CD14-positive monocyte (primary cell): Measurements from ENCODE around the gene IL15RA. TPM values are rescaled to one million over a fixed set of nuclear protein-coding genes. Genes with fewer than 3 reads are reported as not detected.

Experiments used
- DNase-seq, 3 donors: peaks; one replicate each; pipeline ENCODE4 v3.0.0-alpha.2; 2011 to 2022
- H2AFZ ChIP-seq: 2 replicates; pipeline ENCODE4 v1.6.0; 2012; ENCODE audit warnings: mild to moderate bottlenecking, low read depth, low read length, inconsistent platforms; ENCODE audit not compliant: insufficient read depth, poor library complexity, severe bottlenecking
- H3K27ac ChIP-seq, 2 donors: 1 replicate in 1 of 2; 2 replicates in 1 of 2; pipeline ENCODE4 v1.5.1; 2012 to 2013; ENCODE audit warnings: low read length in 2 of 2, control low read depth in 1 of 2, inconsistent platforms in 1 of 2, low read depth in 1 of 2, mild to moderate bottlenecking in 1 of 2
- H3K27me3 ChIP-seq, 2 donors: one replicate each; pipeline versions ENCODE4 v1.6.0 to v1.6.1; 2011 to 2013; ENCODE audit warnings: low read length in 2 of 2; ENCODE audit not compliant: control insufficient read depth in 2 of 2, insufficient read depth in 2 of 2
- H3K36me3 ChIP-seq, 2 donors: replicated peaks in 1 of 2; 1 replicate in 1 of 2; 2 replicates in 1 of 2; pipeline versions ENCODE4 v1.5.1 to v1.6.1; 2012 to 2013; ENCODE audit warnings: low read length in 2 of 2, control low read depth in 1 of 2, inconsistent platforms in 1 of 2, mild to moderate bottlenecking in 1 of 2; ENCODE audit not compliant: insufficient read depth in 2 of 2, control insufficient read depth in 1 of 2
- H3K4me1 ChIP-seq, 2 donors: 1 replicate in 1 of 2; 2 replicates in 1 of 2; pipeline versions ENCODE4 v1.5.1 to v1.6.1; 2012 to 2013; ENCODE audit warnings: low read length in 2 of 2, control low read depth in 1 of 2, inconsistent platforms in 1 of 2, mild to moderate bottlenecking in 1 of 2, moderate library complexity in 1 of 2; ENCODE audit not compliant: insufficient read depth in 2 of 2, control insufficient read depth in 1 of 2
- H3K4me2 ChIP-seq: replicated peaks from 2 replicates; pipeline ENCODE3; 2012; ENCODE audit warnings: low read length, moderate library complexity, mild to moderate bottlenecking; ENCODE audit not compliant: poor library complexity, severe bottlenecking; ENCODE audit errors: extremely low read depth
- H3K4me3 ChIP-seq, 3 experiments: fragments of 200-600 bp in 1 of 3; sonication (generic) in 1 of 3; replicated peaks in 1 of 3; 1 replicate in 2 of 3; 2 replicates in 1 of 3; pipeline ENCODE4 v1.5.1; 2011 to 2013; ENCODE audit warnings: low read length in 3 of 3, mild to moderate bottlenecking in 3 of 3, control low read depth in 2 of 3, low read depth in 2 of 3, inconsistent platforms in 1 of 3, moderate library complexity in 1 of 3
- H3K79me2 ChIP-seq: 2 replicates; pipeline ENCODE4 v1.6.0; 2012; ENCODE audit warnings: mild to moderate bottlenecking, control low read depth, inconsistent platforms, low read length, moderate library complexity; ENCODE audit not compliant: insufficient read depth
- H3K9ac ChIP-seq: 2 replicates; pipeline ENCODE4 v1.6.0; 2017; ENCODE audit warnings: low read length, mild to moderate bottlenecking; ENCODE audit not compliant: insufficient read depth, poor library complexity, severe bottlenecking
- H3K9me3 ChIP-seq, 2 donors: replicated peaks in 1 of 2; 1 replicate in 1 of 2; 2 replicates in 1 of 2; pipeline versions ENCODE4 v1.5.1 to v1.6.1; 2012 to 2013; ENCODE audit warnings: low read length in 2 of 2, control low read depth in 1 of 2; ENCODE audit not compliant: control insufficient read depth in 1 of 2, insufficient read depth in 1 of 2
- H4K20me1 ChIP-seq: 2 replicates; pipeline ENCODE4 v1.6.0; 2012; ENCODE audit warnings: mild to moderate bottlenecking, low read length, control low read depth, moderate library complexity; ENCODE audit not compliant: insufficient read depth
- H3K27ac Mint-ChIP-seq, 7 donors: one replicate each; pipeline ENCODE4 v1.8.0; 2020; ENCODE audit warnings: mild to moderate bottlenecking in 7 of 7, mixed read lengths in 7 of 7, moderate library complexity in 6 of 7, inconsistent platforms in 2 of 7
- H3K27me3 Mint-ChIP-seq, 3 donors: one replicate each; pipeline ENCODE4 v1.8.0; 2021 to 2022; ENCODE audit warnings: low read depth in 3 of 3, mild to moderate bottlenecking in 3 of 3, mixed read lengths in 3 of 3, moderate library complexity in 3 of 3, inconsistent platforms in 1 of 3
- H3K36me3 Mint-ChIP-seq, 2 donors: one replicate each; pipeline ENCODE4 v1.8.0; 2020; ENCODE audit warnings: mixed read lengths in 2 of 2, inconsistent platforms in 1 of 2, mild to moderate bottlenecking in 1 of 2
- H3K4me1 Mint-ChIP-seq: one replicate; pipeline ENCODE4 v1.8.0; 2020; ENCODE audit warnings: mild to moderate bottlenecking, mixed read lengths
- H3K4me3 Mint-ChIP-seq, 2 donors: one replicate each; pipeline ENCODE4 v1.8.0; 2020; ENCODE audit warnings: mild to moderate bottlenecking in 2 of 2, mixed read lengths in 2 of 2, moderate library complexity in 1 of 2
- H3K9me3 Mint-ChIP-seq, 7 donors: one replicate each; pipeline ENCODE4 v1.8.0; 2020 to 2022; ENCODE audit warnings: mixed read lengths in 7 of 7, mild to moderate bottlenecking in 6 of 7, moderate library complexity in 6 of 7, inconsistent platforms in 2 of 7
- CTCF ChIP-seq: fragments of 200-600 bp; IDR thresholded peaks from one replicate; pipeline ENCODE4 v1.8.0; 2022; ENCODE audit warnings: antibody characterized with exemption, mild to moderate bottlenecking
- WGBS: methylation state at CpG from one replicate; pipeline ENCODE4 v1.1.5; 2013; ENCODE audit warnings: missing lambda C conversion rate; ENCODE audit not compliant: insufficient coverage; 5-methylcytosine and 5-hydroxymethylcytosine counted together
- intact Hi-C, 2 donors: fragments of 100-400 bp; cut with micrococcal nuclease; formaldehyde crosslinking; loops; one replicate each; pipeline versions ENCODE4 v1.15.0 to v1.15.1; 2023
- polyA plus RNA-seq, 3 donors: library from polyadenylated mRNA; depleted of rRNA in 1 of 3; unstranded in 2 of 3; stranded (reverse) in 1 of 3; fragments of 300-500 nt in 2 of 3; fragments of >200 nt in 1 of 3; fragmentation: Illumina TruSeq in 2 of 3; gene quantifications; 1 replicate in 2 of 3; 2 replicates in 1 of 3; pipeline ENCODE4 v1.2.3, GENCODE V29; 2012 to 2021

Gene IL15RA
- polyA plus RNA-seq, 3 donors = 12.4 to 23.1 (median 12.6) TPM

GRCh38 chr10:6002809-6003510 is 25.6 kb upstream of the IL15RA start:
- 71% methylated on average over 4 of the region's 12 CpGs for WGBS
- Histone ChIP-seq H3K36me3 (no peaks in the 10 kb centered on the region), H3K9me3 (peaks cover 4% of the 10 kb centered on the region in 2 donors), H3K4me3 (no peak overlapping the region), H3K4me1 (no peaks in the 10 kb centered on the region), H4K20me1 (no peaks in the 10 kb centered on the region), H3K9ac (no peak overlapping the region), H3K27ac (no peak overlapping the region), H3K79me2 (no peaks in the 10 kb centered on the region), H3K27me3 (no peaks in the 10 kb centered on the region), H2AFZ (no peak overlapping the region), H3K4me2 (no peak overlapping the region)
- no peaks in the 10 kb centered on the region for H3K36me3 Mint-ChIP-seq
- peaks cover 3 to 12% (median 5%) of the 10 kb centered on the region in 3 donors for H3K27me3 Mint-ChIP-seq
- no peak overlapping the region for H3K27ac Mint-ChIP-seq
- intact Hi-C loops = no loop called here
- DNase-seq = no peak
- no peaks in the 10 kb centered on the region for H3K4me1 Mint-ChIP-seq
- H3K9me3 Mint-ChIP-seq = peaks cover under 1 to 12% (median 4%) of the 10 kb centered on the region in 7 donors
- no peak for TF ChIP-seq CTCF
- H3K4me3 Mint-ChIP-seq = no peak overlapping the region

- Mint-ChIP-seq H3K9me3 (no peaks in the 10 kb centered on the region), H3K36me3 (no peaks in the 10 kb centered on the region), H3K4me1 (no peaks in the 10 kb centered on the region), H3K4me3 (peak overlapping the region in 1 of 2 donors; percentile 21), H3K27me3 (peaks cover 3 to 11% (median 4%) of the 10 kb centered on the region in 3 donors), H3K27ac (no peak overlapping the region)
- WGBS = 91% methylated on average over 19 of the region's 20 CpGs
- H3K4me2 ChIP-seq = no peak overlapping the region
- no peaks in the 10 kb centered on the region for H3K36me3 ChIP-seq
- H3K79me2 ChIP-seq = no peaks in the 10 kb centered on the region
- no peak for DNase-seq
- H3K9me3 ChIP-seq = no peaks in the 10 kb centered on the region
- no peak overlapping the region for H3K27ac ChIP-seq
- H4K20me1 ChIP-seq = no peaks in the 10 kb centered on the region
- H3K4me3 ChIP-seq = no peak overlapping the region
- intact Hi-C loops = no loop called here
- no peaks in the 10 kb centered on the region for H3K27me3 ChIP-seq
- no peak overlapping the region for H3K9ac ChIP-seq
- no peak for TF ChIP-seq CTCF
- no peaks in the 10 kb centered on the region for H3K4me1 ChIP-seq
- no peak overlapping the region for H2AFZ ChIP-seq
Measured at GRCh38 chr10:5999440-6000165, 22.3 kb upstream of the IL15RA start.
